DMS114 treated with DMSO at 0.1 percent for 48 hours (cell line): Measurements from ENCODE around the gene MCRIP2.
"Not testable (repeated sequence)": the region's sequence is repeated elsewhere in the genome, so short reads cannot be mapped to it uniquely, and the experiment has no call there.

Experiments
- DNase-seq: peaks from one replicate; lab custom pipeline; 2025; ENCODE audit not compliant: unreplicated experiment; lab: John Stamatoyannopoulos, UW

Gene MCRIP2

GRCh38 chr16:680625-680945 lies 39.0 kb downstream of the MCRIP2 start:
- DNase-seq: no peak

GRCh38 chr16:680967-681745 lies 39.5 kb downstream of the MCRIP2 start:
- no peak for DNase-seq

DNA sequence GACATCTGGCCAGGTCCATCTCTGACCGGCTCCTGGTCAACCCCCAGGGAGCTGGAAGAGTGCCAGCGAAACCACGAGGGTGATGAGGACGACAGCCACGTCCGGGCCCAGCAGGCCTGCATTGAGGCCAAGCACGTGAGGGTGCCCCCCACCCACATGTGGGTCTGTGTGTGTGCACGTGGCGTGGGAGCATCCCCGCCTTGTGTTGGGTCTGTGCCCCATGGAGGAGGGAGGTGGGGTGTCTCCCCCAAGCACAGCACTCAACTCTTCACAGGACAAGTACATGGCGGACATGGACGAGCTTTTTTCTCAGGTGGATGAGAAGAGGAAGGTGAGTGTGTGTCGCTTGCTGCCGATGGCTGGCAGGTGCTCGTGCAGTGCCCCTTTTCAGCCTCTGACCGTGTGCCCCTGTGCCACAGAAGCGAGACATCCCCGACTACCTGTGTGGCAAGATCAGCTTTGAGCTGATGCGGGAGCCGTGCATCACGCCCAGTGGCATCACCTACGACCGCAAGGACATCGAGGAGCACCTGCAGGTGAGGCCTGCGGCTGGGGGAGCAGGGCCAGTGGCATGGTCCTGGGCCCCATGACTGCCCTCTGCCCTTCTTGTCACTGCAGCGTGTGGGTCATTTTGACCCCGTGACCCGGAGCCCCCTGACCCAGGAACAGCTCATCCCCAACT lies 40.3 kb downstream of the MCRIP2 start:
- no peak for DNase-seq

GRCh38 chr16:682493-683395 lies 41.1 kb downstream of the MCRIP2 start:
- no peak for DNase-seq

GRCh38 chr16:683396-684070 lies 41.9 kb downstream of the MCRIP2 start:
- no peak for DNase-seq

- no peak for DNase-seq
Observed at GRCh38 chr16:684071-684794, 42.6 kb downstream of the MCRIP2 start, which contains the start of gene JMJD8. JMJD8 (minus strand) TSS chr16:684334; CDS start chr16:684319, 15 bp downstream.

GRCh38 chr16:684961-685696 lies 43.5 kb downstream of the MCRIP2 start:
- no peak for DNase-seq

- DNase-seq: no peak
Observed at GRCh38 chr16:685967-686366, 44.3 kb downstream of the MCRIP2 start.

GRCh38 chr16:686459-687260 lies 45.0 kb downstream of the MCRIP2 start:
- DNase-seq: no peak

- no peak for DNase-seq
Observed at GRCh38 chr16:687499-687898, 45.9 kb downstream of the MCRIP2 start.

DNA sequence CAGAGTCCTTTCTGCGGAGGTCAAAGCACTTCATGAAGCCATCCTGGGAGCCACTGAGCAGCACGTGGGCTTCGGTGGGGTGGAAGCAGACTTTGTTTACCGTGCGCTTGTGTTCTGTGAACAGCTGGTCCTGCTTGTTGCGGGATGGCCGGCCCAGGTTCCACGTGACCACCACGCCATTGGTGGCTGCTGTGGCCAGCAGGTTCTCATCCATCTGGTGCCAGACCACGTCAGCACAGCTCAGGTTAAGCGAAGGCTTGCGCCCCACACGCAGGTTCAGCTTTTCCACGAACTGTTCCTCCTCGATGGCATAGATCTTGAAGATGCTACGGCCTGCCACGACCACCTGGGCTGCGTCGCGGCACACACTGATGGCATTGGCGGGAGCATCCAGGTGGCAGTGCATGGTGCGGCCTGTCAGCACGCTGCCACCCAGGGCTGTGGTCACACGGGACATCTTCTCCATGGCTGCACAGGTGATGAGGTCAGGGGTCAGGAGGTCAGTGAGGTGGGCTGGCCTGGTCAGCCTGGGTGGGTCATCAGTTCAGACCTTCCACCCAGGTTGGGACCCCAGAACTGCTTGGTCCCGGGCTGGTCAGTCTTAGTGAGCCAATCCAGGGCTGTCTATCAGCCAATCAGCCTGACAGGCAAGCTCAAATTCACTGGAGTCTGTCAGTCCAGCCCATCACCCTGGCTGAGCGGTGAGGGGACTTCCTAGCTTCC lies 47.7 kb downstream of the MCRIP2 start:
- DNase-seq: no peak

- DNase-seq: not testable (repeated sequence)
Observed at GRCh38 chr16:691242-691641, 49.6 kb downstream of the MCRIP2 start.

DNA sequence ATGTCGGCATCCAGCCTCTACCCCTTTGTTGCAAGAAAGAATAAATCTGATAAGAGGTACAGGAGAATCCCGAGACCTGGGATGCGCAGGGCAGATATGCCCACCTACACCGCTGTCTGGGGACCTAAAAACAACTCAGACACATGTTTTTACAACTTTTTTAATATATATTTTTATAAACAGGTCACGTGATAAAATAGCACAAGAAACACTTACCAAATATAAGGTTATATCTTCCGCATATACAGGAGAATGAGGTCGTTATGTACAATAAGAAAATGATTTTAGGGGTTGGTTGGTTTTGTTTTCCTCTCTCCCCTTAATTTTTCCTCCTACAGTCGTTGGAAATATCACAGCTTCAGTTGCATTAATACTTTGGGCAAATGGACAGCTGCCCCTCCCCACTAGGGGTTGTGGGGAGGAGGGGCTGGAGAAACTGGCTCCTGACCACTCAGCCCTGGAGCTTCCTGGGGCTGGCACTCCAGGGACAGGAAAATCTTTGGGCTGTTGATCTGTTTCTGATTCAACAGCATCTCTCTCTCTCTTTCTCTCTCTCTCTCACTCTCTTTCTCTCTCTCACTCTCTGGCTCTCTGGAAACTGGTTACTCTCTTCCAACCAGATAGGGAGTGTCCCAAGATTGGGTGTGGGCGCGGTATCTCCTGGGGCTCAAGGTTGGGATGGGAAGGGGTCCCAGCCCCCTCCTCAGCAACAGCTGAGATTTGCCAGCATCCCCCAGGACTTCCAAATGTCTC lies 50.9 kb downstream of the MCRIP2 start:
- no peak for DNase-seq

DNA sequence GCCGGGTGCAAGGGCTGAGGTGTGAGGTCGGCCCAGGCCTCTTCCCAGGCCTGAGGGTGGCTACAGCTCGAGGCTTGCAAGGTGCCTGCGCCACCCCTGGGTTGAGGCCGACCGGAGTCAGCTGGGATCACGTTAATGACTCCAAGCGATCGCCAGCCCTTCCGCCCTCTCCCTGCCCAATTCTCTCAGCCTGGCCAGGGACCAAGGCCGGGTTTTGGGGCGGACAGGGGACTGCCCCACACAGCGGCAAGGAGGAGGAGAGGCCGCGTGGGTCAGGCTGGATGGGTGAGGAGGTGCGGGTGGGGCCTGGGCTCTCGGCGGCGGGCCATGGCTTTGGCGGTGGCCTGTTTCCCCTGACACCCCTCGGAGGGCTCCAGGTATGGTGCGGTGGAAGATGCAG lies 51.7 kb downstream of the MCRIP2 start:
- DNase-seq: no peak

GRCh38 chr16:693766-694165 lies 52.1 kb downstream of the MCRIP2 start:
- DNase-seq: no peak

GRCh38 chr16:694187-694862 lies 52.7 kb downstream of the MCRIP2 start:
- DNase-seq: no peak

DNA sequence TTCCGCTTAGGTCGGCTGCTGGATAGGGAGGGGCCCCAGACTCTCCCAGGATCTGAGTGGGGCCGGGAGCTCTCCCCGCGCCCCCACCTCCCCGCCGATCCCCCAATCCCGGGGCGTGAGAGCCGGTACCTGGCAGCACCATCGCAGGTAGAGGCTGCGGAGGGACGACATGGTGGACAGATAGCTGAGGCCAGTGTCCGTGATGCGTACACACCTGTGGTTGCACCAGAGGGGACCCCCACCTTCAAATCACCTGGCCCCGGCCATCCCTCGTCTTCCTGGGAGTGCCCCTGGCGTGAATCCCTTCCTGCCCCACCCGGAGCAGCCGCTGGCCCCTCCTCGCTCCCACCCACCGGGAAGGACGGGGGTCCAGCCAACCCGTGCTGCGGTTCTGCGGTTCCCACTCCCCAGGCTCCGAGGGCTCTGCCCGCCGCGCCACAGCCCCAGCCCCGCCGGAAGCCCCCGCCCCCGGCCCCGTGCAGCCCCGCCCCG lies 53.3 kb downstream of the MCRIP2 start:
- no peak for DNase-seq
